Activated CD4-positive, alpha-beta T cell treated with anti-CD3 and anti-CD28 coated beads for 4 hours (primary cell): ENCODE data around the gene B4GALT5.

ENCODE experiments used
- DNase-seq, 2 donors: peaks; one replicate each; pipeline ENCODE4 v3.0.0-alpha.2; 2020

Gene B4GALT5

DNA sequence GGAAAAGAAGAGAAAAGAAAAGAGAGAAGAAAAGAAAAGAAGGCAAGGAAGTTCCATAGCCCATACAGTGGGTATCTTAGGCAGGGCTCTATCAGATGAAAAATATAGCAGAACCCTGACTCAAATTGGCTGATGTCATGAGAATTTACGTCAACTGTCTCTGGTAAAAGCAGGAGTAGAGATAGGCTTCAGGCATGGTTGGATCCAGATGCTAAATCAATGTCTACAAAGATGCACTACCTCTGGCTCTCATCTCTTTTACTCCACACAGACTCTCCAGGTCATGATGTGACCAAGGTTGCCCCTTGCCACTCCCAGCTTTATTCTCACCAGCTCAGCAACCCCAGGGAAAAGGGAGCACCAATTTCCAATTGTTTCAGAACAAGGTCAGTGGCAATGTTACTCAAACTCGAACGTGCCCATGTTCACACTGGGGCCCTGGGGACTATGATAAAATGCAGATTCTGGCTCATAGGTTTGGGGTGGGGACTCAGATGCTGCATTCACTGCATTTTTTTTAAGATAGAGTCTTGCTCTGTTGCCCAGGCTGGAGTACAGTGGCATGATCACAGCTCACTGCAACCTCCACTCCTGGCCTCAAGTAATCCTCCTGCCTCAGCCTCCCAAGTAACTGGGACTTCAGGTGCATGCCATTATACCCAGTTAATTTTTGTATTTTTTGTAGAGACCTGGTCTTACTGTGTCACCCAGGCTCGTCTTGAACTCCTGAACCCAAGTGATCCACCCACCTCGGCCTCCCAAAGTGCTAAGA lies 112.3 kb downstream of the B4GALT5 start:
- DNase-seq = no peak

DNA sequence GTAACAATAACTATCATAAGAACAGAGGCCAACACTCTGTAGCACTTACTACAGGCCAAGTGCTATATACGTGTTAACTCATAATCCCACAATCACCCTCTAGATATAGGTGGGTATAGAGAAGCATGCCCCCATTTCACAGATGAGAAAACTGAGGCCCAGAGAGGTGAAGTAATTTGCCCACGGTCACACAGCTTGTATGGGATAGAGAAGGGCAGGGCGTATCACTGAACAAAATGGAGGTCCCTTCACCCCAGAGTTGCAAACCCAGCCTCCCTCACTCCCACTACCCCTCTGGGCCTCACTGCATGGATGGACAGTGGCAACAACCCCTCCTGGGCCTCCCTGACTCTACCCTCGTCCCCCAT lies 113.9 kb downstream of the B4GALT5 start:
- no peak for DNase-seq

DNA sequence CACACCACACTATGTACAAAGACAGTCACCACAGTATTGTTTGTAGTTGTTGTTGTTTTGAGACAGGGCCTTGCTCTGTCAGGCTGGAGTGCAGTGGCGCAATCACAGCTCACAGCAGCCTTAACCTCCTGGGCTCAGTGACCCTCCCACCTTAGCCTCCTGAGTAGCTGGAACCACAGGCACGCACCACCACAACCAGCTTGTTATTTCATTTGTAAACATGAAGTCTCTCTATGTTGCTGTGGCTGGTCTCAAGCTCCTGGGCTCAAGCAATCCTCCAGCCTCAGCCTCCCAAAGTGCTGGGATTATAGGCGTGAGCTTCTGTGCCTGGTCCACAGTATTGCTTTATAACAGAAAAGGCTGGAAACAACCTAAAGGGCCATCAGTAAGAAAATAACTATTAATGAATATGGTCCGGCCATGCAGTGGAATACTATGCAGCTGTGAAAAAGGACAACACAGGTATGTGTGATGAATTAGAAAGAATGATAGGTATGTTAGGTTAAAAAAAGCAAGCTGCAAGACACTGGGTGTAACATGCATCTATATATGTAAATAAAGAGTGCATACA lies 115.8 kb downstream of the B4GALT5 start:
- DNase-seq = no peak

DNA sequence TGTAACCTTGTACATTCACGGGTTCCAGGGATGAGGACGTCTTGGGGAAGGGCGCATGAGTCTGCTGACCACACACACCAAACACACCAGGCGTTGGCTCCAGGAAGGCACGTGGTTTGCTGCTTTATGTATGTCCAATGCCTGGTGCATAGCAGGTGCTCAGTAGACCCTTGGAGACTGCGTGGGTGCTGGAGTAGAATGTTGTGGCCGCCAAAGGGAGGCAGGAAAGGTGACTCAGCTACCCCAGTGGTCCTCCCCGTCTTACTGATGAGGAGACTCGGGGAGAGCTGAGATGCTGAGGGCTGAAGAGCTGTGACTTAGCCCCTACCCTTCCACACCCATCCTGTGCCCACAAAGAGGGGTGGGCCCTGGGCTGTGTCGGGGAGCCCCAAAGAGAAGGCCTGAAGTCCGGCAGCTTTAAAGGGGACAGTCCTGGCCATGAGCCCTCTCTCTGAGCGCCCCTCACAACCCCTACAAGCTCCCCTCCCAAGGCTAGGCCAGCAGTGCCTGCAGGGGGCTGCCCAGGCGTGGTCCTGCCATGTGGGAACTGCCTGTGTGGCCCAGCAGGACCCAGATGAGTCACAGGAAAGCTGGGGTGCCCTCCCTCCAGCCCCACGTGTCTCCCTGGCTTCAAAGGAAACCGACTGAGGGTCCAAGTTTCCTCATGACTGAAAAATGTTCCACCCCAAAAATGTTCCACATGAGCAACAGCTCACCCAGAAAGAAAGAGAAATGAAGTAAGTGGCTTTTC lies 117.7 kb downstream of the B4GALT5 start:
- DNase-seq = peak; percentile 43 to 67

DNA sequence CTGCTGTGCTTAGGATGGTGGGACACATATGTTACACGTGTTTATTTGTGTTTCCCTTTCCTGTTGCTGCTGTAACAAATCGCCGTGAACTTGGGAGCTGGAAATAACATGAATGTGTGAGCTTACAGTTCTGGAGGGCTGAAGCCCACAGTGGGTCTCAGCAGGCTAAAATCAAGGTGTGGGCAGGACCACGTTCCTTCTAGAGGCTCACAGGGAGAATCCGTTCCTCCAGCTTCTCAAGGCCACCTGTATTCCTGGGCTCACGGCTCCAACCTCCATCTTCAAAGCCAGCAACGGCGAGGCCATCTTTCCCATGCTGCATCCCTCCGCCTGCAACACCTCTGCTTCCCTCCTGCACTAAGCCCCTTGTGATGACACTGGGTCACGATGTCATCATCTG lies 118.3 kb downstream of the B4GALT5 start:
- DNase-seq = no peak

DNA sequence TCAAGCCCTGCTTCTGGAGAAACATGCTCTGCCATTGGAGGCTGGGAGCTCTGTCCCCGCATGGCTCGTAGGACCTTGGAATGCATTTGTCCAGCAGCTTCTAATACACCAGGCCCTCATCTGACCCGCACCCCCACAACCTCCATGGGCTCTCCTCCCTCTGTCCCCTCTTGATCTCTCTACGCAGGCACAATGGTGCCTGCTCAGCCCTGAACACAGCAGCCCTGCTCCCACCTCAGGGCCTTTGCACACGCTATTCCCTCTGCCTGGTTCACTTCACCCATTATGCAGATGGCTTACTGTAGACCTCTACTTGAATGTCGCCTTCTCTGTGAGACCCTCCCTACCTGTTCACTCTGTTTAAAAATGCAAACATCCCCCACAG lies 118.8 kb downstream of the B4GALT5 start:
- no peak for DNase-seq

DNA sequence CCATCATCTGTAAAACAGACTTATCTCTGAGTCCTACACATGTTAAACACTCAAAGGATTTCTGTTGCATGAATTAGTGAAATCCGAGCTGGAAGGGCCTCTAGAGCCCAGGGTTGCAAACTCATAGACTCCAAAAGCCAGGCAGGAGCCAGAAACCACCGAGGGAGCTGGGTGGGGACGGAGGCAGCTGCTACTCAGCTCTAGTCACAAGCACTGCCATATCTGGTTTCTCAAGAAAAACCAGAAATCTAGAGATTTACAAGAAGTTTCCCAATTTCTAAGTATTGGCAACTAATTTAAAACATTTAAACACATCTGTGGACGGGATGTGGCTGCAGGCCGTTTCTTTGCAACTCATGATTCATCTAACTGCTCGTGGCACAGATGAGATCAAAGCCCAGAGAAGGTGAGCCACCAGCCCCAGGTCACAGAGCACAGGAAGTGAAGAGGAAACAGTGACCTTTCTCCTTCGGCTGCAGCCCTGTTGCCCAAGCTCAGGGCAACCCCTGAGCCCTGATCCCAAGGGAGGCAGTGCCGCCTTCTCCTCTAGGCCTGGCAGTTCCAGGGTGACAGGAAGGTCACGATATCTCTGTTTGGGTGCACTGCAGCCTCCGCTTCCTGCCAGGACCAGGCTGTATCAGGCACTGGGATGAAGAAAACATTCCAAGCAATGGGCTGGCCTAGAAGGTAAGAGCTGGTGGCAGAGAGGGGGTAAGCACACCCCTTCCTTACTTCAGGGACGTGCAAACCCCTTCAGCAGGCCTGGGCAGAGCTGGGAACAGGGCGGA lies 119.3 kb downstream of the B4GALT5 start:
- peak; percentile 50 to 66 for DNase-seq

DNA sequence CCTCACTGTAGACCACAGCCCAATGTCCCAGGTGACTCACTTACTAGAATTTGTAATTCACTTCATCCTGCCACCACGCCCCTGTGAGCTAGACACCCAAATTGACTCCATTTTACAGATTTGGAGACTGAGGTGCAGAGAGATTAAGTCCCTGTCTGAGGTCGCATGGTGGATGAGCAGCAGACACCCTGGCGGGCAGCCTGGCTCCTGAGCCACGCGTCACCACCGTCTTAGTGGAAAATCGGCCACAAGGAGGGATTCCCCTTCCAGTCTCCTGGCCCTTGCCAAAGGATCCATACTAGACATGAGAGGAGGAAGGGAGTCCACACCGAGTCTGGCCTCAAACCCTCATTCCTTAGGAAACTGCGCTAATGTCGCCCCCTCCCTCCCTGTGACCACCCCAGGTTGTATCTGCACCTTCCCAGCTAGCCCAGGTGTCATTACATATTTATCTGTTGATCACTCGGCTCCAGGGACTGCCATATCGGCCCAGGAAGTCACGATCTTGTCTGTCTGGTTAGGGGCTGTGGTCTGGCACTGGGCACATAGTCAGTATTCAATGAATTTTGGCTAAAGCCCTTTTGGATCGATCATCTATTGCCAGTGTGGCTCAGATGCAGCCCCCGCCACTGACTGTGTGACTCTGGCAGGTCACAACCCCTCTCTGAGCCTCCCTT lies 120.1 kb downstream of the B4GALT5 start:
- DNase-seq = peak in 1 of 2 donors; percentile 18

DNA sequence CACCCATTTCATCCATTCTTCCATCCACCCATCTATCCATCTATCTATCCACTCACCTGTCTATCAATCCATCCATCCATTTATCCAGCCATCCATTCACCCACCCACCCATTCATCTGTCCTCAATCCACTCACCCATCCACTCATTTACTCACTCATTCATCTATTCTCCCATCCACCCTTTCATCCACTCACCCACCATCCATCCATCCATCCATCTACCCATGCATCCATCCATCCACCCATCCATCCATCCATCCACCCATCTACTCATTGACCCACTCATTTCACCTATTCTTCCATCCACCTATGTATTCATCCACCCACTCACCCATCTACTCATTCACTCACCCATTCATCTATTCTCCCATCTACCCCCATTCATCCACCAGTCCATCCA lies 121.6 kb downstream of the B4GALT5 start:
- no peak for DNase-seq

DNA sequence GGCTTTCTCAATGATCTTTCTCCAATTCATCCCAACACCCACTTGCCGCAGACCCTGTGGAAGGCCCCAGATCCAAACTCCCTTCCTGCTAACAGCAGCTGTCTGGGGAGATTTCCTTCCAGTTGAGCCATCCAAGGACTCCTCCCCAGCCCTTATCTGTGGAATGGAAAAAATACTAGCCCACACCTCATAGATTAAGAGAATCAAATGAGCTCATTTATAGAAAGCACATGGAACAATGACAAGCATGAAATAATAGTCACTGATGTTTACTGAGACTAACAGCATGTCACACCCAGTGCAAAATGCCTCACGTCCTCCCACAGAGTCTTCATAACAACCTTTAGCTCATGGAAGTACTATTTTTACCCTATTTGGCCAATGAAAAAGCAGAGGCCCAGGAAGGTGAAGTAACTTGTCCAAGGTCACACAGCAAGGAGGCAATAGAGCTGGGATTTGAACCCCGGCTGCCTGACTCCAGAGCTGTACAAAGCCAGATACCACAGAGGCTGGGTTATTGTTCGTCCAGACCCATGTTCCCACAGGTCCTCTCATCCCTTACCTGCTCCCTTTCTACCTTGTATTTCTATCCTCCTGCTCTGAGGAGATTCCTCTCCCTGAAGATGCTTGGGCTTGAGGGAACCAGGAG lies 122.3 kb downstream of the B4GALT5 start:
- peak in 1 of 2 donors; percentile 15 for DNase-seq

DNA sequence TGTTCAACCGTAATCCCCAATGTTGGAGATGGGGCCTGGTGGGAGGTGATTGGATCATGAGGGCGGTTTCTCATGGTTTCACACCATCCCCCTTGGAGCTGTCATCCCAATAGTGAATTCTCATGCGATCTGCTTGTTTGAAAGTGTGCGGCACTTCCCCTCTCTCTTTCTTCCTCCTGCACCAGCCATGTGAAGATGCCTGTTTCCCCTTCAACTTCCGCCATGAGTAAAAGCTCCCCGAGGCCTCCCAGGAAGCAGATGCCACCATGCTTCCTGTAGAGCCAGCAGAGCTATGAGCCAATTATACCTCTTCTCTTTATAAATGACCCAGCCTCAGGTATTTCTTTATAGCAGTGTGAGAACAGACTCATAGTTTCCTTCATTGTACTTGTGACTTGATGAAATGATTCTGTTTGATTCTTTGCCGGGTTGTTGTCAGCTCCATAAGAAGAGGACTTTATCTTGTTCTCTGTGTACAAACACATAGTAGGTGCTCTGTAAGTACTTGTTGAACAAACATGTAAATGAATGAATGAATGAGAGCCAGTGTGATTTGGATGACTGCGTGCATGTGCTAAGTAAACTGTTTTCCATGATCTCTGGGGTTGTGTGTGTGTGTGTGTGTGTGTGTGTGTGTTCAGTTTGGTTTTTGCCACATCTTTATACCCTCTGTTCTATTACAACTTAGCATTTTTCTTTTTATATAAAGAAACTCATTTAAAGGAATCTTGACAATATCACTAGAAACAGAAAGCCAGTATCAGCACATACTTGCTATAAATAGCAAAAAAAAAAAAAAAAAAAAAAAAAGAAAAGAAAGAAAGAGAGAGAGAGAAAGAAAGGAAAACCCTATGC lies 123.3 kb downstream of the B4GALT5 start:
- no peak for DNase-seq

DNA sequence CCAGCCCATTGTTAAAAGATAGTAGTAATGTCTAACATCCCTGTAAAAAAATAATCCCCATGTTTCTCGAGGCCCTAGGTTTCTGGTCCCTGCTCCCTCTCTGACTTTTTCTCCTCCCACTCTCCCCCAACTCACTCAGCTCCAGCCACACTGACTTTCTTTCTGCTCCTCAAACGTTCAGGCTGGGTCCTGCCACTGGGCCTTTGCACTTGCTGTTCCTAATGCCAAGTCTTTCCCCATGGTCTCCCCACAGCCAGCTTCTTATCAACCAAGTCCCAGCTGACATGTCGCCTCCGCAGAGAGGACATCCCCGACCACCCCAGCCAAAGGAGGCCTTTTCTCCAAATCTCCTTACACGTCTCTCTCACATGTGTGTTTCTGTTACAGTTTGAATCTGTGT lies 123.9 kb downstream of the B4GALT5 start:
- no peak for DNase-seq

DNA sequence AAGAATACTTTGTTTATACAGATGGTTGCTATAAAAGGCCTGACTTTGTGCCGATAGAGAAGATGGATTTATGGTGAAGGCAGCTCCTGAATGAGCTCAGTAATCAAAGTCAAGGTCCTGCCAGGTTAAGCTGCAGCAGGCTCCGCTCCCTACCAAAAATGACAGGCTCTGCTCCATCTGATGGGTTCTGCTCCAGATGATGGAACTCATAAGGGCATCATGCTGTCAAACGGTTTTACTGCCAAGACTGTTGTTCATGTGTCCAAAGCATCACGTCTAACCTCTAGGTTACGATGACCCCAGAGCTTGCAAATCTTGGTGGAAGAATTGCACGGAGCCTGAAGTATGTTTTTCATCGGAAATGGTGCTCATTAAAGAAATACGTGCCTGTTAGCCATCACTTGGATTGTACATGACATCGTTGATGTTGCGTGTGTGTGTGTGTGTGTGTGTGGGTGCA lies 126.5 kb downstream of the B4GALT5 start:
- no peak for DNase-seq

DNA sequence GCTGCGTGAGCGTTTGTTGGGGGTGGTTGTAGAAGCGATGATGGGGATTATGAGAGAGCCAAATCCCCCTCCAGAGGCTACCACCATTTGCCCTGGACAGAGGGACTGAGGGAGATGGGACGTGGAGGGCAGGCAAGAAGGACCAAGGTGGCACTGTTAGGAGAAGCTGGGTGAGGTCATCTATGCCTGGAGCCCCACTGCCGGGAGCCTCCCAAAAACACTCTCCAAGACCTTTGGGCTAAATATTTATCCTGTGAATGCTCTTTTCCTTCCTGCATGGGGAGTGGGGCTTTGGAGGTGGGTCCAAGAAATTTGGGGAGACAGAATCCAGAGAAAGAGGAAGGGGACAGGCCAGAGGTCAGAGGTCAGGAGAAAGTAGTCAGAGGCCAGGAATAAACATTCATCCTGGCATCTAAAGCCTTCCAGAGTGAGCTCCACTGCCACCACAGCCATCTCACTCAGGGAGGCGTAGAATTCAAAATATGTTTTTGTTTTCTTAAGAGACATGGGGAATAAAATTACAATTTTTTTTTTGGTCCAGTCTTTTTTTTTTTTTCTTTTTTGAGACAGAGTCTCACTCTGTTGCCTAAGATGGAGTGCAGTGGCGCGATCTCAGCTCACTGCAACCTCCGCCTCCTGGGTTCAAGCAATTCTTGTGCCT lies 128.0 kb downstream of the B4GALT5 start:
- no peak for DNase-seq

DNA sequence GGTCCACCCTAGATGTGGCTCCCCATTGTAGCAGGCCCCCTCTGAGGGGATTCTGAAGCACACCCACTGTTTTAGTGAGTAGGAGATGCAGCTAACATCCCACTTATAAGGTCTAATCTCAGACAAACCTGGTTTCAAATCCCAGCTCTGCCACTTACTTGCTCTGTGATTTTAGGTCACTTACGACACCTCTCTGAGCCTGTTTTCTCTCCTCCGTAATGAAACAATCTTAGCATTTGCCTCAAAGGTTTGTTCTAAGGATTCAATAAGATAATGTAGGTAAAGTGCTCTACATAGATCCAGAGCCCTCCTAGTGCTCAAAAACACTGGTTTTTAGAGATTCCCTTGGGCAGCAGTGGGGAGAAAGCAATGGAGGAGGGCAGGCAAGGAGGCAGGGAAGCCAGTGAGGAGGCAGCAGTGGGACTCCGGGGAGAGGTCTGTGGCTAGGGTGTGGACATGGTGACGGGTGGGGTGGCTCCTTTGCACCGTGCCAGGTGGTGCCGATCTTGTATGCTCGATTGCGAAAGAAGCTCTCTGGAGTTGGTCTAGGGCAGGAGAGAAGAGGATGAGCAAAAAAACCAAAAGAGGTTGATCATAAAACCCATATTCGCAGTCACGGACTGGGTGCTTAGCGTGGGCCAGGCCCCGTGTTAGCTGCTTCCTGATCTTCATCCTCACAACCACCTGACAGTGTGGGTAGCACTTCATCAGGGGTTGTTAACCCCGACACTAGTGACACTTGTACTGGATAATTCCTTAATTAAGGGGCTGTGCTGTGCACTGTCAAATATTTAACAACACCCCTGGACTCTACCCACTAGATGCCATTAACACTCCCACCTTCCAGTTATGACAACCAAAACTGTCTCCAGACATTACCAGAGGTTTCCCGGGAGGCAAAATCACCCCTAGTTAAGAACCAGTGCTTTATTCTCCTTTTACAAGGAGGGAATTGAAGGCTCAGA lies 129.0 kb downstream of the B4GALT5 start:
- DNase-seq = no peak

DNA sequence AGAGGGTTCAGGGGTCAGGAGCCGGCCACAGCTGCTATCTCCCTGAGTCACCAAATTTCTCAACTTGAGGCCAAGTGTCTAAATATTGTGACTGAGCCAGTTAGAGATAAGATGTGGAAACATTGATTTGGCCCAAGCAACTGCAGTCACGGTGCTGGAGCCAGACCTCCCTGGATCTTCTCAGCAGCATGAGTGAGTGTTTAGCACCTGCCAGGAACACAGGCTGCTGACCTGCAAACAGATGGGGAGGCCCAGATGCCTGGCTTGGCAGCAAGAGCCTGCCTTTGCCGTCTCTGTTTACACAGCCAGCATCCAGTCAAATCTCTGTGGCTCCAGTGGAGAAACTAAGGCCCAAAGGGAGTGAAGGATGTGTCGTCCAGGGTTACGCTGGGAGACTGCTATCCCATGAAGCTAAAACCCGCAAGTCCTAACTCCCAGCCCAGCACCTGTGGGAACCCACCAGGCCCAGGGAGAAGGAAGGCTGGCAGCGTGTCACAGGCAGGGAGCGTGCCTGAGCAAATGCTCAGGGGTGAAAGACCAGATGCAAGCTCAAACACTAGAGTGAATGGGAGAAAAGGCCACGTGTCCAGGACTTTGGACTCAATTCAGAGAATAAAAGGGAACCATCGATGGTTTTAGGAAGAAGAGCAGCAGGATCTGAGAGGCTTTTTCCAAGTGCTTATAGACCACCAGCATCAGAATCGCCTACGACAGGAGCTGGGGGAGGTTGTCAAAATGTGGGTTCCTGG lies 129.8 kb downstream of the B4GALT5 start:
- DNase-seq = no peak

DNA sequence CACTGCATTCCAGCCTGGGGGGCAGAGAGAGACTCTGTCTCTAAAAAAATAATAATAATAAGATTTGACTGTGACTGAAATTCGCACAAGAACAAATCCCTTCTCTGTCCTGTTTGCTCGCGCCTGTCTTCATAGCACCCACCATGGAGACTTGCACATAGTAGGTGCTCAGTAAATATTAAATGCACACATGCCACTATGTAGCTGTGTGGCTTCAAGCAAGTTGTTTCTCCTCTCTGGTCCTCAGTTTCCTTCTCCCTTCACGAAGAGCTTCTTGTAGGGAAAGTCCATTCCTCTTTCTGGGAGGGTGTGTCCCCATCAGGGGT lies 130.4 kb downstream of the B4GALT5 start:
- DNase-seq = no peak
